C4-2B (cell line): ENCODE data around the gene FBXO21.

Source experiments
- ZFX ChIP-seq: fragments of 450-650 bp; IDR thresholded peaks from 2 replicates; pipeline ENCODE4 v1.6.1; 2017
- TF ChIP-seq, protein P1 (sequence below): fragments of 450-650 bp; conservative IDR thresholded peaks from 2 replicates; pipeline ENCODE4 v1.5.1; 2017; ENCODE audit warnings: mild to moderate bottlenecking

DNA sequence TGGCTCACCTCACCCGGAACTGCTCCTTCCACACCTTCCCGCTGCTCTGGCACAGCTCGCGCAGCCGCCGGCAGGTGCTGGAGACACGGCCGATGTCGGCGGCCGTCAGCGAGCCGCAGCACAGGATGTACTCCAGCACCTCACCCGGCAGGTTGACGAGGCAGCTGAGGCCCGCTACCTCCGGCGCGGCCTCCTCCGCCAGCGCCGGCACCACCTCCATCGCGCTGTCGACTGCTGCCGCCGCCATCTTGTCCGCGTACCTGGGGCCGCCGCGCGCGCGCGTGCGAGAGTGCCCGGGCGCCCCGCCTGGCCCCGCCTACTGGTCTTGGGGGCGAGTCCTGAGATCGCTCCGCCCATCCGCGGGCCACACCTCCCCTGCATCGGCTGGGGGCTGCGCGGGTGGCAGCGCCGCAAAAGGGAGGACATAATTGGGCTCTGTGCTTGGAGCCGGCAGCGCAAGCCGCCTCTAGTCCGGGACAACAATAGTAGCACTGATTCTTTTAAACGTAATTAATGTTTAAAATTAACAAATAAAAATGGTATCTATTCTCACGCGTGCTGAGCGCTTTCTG is at the start of gene FBXO21:
- TF ChIP-seq, protein P1, sequence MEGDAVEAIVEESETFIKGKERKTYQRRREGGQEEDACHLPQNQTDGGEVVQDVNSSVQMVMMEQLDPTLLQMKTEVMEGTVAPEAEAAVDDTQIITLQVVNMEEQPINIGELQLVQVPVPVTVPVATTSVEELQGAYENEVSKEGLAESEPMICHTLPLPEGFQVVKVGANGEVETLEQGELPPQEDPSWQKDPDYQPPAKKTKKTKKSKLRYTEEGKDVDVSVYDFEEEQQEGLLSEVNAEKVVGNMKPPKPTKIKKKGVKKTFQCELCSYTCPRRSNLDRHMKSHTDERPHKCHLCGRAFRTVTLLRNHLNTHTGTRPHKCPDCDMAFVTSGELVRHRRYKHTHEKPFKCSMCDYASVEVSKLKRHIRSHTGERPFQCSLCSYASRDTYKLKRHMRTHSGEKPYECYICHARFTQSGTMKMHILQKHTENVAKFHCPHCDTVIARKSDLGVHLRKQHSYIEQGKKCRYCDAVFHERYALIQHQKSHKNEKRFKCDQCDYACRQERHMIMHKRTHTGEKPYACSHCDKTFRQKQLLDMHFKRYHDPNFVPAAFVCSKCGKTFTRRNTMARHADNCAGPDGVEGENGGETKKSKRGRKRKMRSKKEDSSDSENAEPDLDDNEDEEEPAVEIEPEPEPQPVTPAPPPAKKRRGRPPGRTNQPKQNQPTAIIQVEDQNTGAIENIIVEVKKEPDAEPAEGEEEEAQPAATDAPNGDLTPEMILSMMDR = no peak
- TF ChIP-seq ZFX = peak; percentile 83
